Fibroblast of skin of abdomen (primary cell): ENCODE data around the gene NF1.

Experiments used
- DNase-seq: peaks from one replicate; pipeline ENCODE4 v3.0.0-alpha.2; 2013

NF1 gene

DNA sequence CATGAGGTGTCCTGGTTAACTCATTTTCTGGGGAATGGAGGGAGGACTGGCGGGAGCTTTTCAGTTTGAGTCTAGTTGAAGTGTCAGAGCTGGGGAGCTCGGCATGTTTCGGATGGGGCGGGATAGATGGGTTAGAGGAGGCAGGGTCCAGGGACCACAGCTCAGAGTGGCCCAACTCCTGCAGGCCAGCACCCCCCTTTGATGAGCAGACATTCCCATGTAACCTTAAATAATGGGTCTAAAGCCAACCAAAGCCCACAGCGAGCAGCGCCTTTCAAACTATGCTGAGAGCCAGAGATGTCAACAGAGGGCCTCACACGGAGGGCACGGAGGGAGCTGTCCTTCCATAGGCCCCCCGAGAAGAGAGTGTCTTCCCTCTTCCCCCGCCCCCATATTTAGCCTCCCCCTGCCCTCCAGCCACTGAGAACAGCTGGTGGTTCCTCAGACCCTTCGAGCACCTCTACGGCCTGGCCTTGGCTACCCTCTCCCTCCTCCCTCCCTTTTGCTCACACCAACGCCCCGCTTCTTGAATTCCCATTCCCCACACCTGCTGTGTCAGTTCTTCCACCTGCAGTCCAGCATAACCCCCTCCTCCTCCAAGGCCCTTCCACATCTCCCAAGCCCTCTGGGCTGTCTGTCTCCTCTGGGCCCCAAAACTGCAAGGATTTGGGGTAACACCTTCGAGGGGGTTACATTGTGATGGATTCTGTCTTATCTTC is 318.5 kb downstream of the NF1 start:
- DNase-seq: no peak

DNA sequence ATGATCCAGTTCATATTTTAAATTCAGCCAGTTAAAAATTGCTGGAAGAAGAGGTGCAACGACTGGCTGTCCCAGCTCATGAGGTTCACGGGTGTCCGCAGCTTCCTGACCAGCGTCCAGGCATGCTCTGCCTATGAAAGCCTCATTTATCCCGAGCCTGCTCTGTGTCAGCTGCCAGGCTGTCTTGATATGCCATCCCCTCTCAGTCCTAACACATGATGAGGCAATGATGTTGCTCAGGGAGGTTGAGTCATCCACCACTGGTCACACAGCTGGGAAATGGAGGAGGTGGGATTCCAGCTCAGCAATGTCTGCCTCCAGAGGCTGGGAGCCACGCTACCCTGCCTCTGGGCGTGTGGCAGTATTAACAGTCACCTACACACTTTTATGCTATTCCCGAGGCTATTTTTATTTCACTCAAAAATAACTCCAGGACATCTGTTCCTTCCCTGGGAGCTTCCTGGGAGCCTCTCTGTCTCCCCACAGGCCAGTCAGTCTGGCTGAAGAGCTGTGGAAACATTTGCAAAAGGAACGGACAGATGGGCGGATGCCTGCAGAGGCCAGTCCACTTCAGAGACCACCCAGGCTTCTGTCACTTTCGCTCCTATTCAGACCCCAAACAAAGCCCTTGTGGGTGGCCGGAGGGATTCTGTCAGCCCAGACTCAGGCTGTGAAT is 319.2 kb downstream of the NF1 start:
- DNase-seq: peak; percentile 47

DNA sequence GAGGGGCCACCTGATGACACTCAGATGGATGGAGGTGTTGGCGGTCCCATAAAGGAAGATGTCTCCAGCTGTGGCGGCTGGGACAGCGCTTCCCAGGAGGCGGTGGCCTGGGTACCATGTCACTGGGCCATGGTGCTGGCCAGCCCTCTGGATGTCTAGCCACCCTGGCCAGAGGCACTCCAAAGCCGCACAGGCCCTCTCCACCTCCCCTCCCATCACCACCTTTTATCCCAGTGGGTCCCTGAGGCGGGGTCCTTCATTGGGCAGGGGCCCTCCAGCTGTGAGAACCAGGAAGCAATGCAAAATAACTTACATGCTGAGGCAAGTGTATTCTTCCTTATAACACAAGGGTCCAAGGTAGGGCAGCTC is 319.8 kb downstream of the NF1 start:
- no peak for DNase-seq

DNA sequence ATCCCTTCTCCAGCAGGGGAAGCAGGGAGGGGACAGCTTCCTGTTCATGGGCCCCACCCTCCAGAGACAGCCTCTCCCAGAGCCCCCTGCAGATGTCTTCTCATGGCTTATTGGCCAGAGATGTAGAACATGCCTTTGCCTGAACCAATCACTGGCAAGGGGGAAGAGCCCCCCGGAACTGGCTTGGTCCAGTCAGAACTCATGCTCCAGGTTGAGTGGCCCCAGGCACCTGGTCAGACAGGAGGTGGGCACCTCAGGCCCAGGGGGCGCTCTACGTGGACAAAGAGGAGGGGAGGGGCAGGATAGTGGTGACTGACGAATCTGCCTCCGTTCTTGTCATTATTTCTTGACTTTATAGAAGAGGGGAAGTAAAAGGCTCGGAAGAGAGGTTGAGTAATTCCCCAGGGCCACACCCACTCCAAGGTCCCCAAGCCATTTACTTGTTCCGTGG is 320.3 kb downstream of the NF1 start:
- DNase-seq: no peak

DNA sequence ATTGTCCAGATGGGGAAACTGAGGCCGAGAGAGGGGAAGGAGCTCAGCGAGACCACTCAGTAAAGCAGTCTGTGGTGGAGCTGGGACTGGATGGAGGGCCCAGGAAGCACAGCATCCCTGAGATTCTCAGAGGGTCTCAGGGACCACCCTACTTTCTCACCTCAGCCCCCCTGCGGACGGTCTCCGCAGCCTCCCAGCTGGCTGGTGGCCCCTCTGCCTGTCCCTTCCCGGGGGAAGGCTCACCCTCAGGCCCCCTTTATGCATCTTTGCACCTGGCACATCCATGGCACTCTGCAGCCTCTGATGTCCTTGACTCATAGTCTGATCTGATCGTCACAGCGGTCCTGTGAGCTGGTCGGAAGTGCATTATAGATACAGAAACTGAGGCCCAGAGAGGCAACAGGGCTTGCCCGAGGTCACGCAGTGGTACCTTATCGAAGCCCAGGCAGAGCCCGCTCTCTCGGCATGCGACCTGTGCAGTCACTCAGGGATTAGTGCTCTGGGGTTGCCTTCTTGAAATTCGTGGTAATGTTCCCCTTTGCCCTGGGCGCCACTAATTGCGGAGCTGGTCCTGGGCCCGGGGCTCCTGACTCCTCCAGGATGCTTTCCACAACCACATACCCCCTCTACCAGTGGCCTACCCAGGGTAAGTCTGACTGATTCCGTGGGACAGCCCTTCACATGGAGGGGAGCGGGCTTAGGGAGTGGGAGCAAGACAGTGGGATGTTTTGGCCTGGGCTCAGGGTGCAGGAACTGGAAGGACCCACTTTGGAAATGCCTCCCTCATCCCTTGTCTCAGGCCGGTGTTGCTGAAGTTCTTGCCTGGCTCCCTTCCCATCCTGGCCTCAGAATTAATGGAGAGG is 321.1 kb downstream of the NF1 start:
- DNase-seq: no peak

DNA sequence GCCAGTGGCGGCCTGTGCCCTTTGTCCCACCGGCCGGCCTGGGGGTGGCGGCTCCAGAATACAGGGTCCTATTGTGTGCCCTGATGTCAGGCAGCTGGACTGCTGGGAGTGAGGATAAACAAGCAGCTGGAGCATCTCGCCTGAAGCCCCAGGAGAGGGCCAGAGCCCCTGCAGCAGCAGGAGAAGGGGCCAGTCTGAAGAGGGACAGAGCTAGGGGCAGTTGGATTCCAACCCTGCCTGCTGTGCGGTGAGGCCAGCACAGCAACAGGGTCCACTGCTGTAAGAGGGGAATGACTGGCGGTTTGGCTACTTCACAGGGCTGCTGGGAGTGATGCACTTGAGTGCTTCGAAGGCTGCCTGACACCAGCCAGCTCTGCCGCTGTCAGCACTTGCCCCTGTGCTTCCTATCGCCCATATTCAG is 321.7 kb downstream of the NF1 start:
- DNase-seq: no peak

DNA sequence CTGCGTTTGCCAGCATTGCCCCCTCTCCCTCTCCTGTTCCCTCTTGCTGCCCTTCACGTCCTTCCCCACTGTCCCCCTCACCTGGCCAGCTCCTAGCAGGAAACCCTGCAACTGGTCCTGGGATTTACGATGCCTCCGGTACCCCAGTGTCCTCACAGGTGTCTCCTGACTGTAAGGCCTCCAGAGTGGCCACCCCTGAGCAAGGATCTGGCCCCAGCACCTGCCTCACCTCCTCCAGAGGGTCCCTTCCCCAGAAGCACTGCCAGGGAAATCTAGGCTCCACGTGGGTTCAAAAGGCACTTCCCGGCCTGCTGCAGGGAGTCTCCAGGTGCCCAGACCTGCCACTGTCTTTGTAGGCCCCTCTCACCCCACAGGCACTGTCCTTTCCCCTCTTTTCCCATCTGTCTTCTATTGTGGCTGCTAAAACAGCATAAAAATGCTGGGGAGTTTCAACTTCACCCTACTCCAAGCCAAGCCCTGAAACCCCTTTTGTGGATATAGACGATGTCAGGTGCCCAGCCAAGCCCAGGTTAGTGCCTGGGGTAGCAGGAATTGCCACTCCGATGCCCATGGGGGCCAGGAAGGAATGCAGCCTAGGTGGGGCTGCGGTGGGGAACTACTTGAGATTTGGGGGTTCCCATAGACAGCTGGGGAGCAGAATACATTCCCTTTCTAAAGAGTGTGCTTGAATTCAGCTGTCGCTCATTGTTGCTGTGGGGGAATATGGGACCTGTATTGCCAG is 322.4 kb downstream of the NF1 start:
- no peak for DNase-seq

DNA sequence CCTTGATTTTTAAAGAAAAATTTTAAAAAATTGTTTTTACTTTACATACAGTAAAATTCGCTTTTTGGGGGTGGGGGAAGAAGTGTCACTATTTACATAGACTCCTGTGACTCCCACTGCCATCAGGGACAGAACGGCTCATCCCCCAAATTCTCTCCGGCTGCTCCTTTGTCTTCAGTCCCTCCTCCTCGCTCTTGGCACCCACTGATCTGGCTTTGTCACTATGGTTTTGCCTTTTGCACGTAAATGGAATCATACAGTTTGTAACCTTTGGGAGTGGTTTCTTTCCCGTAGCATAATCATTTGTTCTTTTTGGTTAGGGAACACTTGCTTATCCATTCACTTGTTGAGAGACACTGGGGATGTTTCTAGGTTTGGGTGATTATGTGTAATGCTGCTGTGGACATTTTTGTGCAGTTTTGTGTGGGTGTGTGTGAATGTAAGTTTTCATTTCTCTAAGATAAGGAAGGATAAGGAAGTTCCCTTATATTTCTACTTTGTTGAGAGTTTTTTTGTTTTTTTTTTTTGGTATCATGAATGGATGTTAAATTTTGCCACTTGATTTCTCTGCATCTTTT is 324.1 kb downstream of the NF1 start:
- DNase-seq: no peak

DNA sequence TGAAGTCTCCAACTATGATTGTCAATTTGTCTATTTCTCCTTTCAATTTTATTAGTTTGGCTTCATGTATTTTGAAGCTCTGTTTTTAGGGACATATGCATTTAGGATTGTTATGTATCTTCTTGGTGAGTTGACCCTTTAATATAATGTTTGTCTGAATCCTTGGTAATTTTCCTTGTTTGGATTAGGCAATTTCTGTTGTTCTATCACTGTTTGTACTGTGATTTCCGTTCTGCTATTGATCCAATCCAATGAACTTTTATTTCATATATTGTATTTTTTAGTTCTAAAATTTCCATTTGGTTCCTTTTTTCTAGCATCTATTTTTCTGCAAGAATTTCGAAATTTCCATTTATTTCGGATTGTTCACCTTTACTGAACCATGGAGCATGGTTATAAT is 327.7 kb downstream of the NF1 start:
- no peak for DNase-seq

DNA sequence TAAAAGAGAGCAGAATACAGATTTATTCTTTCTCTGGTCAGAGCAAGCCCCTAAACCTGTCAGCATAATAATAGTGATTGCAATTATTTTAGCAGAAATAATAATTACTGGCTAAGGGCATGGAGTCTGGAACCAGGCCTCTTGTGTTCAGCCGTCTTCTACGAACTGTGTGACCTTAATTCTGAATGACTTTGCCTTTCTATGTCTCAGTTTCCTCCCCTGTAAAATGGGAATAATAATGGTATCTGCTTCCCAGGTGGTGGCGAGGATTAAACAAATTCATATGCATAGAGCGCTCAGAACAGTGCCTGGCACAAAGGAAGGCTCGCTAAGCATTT is 330.1 kb downstream of the NF1 start:
- no peak for DNase-seq

DNA sequence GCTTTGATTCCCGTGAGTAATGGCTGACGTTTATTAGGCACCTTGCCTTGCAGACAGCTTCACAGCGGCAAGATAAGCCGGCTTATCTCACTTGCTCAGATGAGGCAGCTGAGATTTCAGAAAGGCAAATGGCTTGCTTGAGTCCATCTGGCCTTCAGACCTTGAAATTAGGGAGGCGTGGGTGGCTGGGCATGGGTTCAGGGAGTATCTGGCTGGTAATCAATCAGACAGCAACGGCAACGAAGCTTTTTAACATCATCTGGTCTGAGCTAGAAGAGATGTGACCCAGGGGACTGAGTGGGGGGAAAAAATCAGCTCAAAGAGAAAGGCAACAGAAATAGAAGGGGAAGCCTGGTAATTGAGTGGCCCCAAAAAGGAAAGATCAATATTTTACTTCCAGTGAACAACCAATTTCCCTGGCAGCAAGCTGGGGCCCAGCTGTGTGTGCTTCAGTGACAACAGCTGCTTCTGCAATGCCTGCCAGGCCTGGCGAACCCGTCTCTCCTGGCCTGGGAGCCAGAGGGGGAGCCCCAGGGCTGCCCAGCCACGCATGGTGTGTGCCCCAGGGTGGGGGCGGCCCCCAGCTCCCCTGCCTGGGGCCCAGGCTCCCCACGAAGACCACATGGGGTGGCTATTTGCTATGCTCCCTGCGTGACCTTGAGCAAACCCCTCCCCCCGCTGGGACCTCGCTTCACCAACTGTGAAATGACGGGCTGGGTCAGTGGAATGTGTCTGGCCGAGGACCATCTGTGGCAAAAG is 330.7 kb downstream of the NF1 start:
- DNase-seq: no peak
